SK-N-SH treated with all-trans-retinoic acid at 6 μM for 48 hours (cell line): Measurements from ENCODE around the gene CCDC171.

ENCODE experiments used
- ATAC-seq: fragments of 200-7000 bp; cut with Tn5 transposase; 3 replicates; pipeline ENCODE4 v1.9.1; 2020; ENCODE audit warnings: mild to moderate bottlenecking, moderate library complexity
- ARNTL ChIP-seq: fragments of 450-650 bp; formaldehyde crosslinking; IDR thresholded peaks from 2 replicates; pipeline ENCODE4 v1.5.0; 2020; ENCODE audit warnings: low read depth, mild to moderate bottlenecking, moderate library complexity, borderline replicate concordance
- BACH2 ChIP-seq: fragments of 250-450 bp; sonication (Bioruptor Pico); IDR thresholded peaks from 2 replicates; pipeline ENCODE4 v1.9.0; 2021; ENCODE audit warnings: mild to moderate bottlenecking, borderline replicate concordance
- CSDC2 ChIP-seq: fragments of 250-450 bp; sonication (Bioruptor Pico); IDR thresholded peaks from 2 replicates; pipeline ENCODE4 v1.5.0; 2020; ENCODE audit warnings: mild to moderate bottlenecking, moderate library complexity
- ESRRG ChIP-seq: fragments of 250-450 bp; sonication (Bioruptor Pico); IDR thresholded peaks from 2 replicates; pipeline ENCODE4 v1.6.1; 2021; ENCODE audit warnings: mild to moderate bottlenecking
- GLIS3 ChIP-seq: fragments of 250-450 bp; sonication (Bioruptor Pico); IDR thresholded peaks from 2 replicates; pipeline ENCODE4 v1.5.0; 2020; ENCODE audit warnings: mild to moderate bottlenecking, moderate library complexity
- ISL1 ChIP-seq: fragments of 250-450 bp; sonication (Bioruptor Pico); IDR thresholded peaks from 2 replicates; pipeline ENCODE4 v2.1.2; 2022; ENCODE audit warnings: mild to moderate bottlenecking, moderate library complexity
- RARB ChIP-seq: fragments of 250-450 bp; sonication (Bioruptor Pico); IDR thresholded peaks from 2 replicates; pipeline ENCODE4 v1.8.0; 2021; ENCODE audit warnings: mild to moderate bottlenecking, moderate library complexity
- TOX ChIP-seq: fragments of 250-450 bp; sonication (Bioruptor Pico); IDR thresholded peaks from 2 replicates; pipeline ENCODE4 v1.8.0; 2021; ENCODE audit warnings: mild to moderate bottlenecking, moderate library complexity, borderline replicate concordance
- ZFP3 ChIP-seq: fragments of 250-450 bp; sonication (Bioruptor Pico); IDR thresholded peaks from 2 replicates; pipeline ENCODE4 v1.5.0; 2020; ENCODE audit warnings: mild to moderate bottlenecking, moderate library complexity
- ZNF565 ChIP-seq: fragments of 450-650 bp; formaldehyde crosslinking; conservative IDR thresholded peaks from 2 replicates; pipeline ENCODE4 v1.5.0; 2020; ENCODE audit warnings: low read depth, mild to moderate bottlenecking, moderate library complexity
- TF ChIP-seq, protein P1 (sequence below): fragments of 250-450 bp; sonication (Bioruptor Pico); IDR thresholded peaks from 2 replicates; pipeline ENCODE4 v1.8.0; 2021; ENCODE audit warnings: low read depth, mild to moderate bottlenecking, moderate library complexity, borderline replicate concordance
- TF ChIP-seq, protein P2 (sequence below): fragments of 250-450 bp; sonication (Bioruptor Pico); IDR thresholded peaks from 2 replicates; pipeline ENCODE4 v1.5.1; 2021; ENCODE audit warnings: mild to moderate bottlenecking, moderate library complexity
- TF ChIP-seq, protein P3 (sequence below): fragments of 250-450 bp; sonication (Bioruptor Pico); IDR thresholded peaks from 2 replicates; pipeline ENCODE4 v1.5.1; 2020; ENCODE audit warnings: low read depth, mild to moderate bottlenecking, moderate library complexity
- TF ChIP-seq, protein P4 (sequence below): fragments of 250-450 bp; sonication (Bioruptor Pico); IDR thresholded peaks from 2 replicates; pipeline ENCODE4 v1.5.0; 2020; ENCODE audit warnings: mild to moderate bottlenecking, moderate library complexity
- TF ChIP-seq, protein P5 (sequence below): fragments of 250-450 bp; sonication (Bioruptor Pico); IDR thresholded peaks from 2 replicates; pipeline ENCODE4 v1.8.0; 2020; ENCODE audit warnings: mild to moderate bottlenecking, moderate library complexity, borderline replicate concordance

Gene CCDC171

DNA sequence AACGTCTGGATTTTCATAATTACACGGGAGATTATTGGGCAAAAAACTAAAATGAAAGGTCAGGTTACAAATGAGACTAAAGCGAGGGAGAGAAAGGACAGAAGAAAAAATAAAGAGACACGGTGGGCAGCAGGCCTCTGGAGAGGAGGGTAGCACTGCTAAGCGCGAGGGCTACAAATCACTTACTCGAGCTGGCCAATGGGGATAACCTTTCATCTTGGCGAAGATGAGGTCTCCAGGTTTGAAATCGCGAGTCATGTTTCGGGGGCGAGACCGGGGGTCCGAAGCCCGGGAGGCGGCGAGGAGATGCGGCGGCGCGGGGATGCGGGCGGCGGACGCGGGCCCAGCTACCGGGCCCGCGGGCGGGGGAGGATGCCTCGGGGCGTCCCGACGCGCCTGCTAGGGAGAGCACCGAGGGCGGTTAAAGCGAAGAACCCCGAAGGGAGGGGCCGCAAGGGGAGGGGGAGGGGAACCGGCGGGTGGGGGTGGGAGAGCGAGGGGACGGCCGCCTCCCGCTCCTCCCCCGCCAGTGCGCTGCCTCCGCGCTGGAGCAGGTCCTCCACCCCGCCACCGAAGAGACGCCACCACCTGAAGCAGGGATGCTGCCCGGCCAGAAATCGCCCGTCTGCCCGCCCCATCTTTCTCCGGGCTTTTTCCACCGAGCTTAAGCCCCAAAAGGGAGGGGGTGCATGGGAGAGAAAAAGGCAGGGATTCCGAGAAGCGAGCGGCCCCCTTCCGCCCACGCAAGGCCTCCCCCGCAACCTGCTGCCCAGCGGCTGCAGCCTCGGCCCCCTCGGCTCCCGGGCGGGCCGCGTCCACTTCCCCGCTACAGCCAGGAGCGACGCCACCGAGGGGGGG is 42.7 kb upstream of the CCDC171 start (continued):
- TF ChIP-seq, protein P1, sequence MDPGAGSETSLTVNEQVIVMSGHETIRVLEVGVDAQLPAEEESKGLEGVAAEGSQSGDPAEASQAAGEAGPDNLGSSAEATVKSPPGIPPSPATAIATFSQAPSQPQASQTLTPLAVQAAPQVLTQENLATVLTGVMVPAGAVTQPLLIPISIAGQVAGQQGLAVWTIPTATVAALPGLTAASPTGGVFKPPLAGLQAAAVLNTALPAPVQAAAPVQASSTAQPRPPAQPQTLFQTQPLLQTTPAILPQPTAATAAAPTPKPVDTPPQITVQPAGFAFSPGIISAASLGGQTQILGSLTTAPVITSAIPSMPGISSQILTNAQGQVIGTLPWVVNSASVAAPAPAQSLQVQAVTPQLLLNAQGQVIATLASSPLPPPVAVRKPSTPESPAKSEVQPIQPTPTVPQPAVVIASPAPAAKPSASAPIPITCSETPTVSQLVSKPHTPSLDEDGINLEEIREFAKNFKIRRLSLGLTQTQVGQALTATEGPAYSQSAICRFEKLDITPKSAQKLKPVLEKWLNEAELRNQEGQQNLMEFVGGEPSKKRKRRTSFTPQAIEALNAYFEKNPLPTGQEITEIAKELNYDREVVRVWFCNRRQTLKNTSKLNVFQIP (CRISPR knock-in tag): no peak
- TF ChIP-seq ISL1 (CRISPR knock-in tag): no peak
- TF ChIP-seq, protein P2, sequence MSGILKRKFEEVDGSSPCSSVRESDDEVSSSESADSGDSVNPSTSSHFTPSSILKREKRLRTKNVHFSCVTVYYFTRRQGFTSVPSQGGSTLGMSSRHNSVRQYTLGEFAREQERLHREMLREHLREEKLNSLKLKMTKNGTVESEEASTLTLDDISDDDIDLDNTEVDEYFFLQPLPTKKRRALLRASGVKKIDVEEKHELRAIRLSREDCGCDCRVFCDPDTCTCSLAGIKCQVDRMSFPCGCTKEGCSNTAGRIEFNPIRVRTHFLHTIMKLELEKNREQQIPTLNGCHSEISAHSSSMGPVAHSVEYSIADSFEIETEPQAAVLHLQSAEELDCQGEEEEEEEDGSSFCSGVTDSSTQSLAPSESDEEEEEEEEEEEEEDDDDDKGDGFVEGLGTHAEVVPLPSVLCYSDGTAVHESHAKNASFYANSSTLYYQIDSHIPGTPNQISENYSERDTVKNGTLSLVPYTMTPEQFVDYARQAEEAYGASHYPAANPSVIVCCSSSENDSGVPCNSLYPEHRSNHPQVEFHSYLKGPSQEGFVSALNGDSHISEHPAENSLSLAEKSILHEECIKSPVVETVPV (CRISPR knock-in tag): no peak
- TF ChIP-seq ESRRG (CRISPR knock-in tag): no peak
- no peak for TF ChIP-seq RARB (CRISPR knock-in tag)
- TF ChIP-seq CSDC2: no peak
- no peak for TF ChIP-seq GLIS3 (CRISPR knock-in tag)
- no peak for TF ChIP-seq ZNF565 (CRISPR knock-in tag)

DNA sequence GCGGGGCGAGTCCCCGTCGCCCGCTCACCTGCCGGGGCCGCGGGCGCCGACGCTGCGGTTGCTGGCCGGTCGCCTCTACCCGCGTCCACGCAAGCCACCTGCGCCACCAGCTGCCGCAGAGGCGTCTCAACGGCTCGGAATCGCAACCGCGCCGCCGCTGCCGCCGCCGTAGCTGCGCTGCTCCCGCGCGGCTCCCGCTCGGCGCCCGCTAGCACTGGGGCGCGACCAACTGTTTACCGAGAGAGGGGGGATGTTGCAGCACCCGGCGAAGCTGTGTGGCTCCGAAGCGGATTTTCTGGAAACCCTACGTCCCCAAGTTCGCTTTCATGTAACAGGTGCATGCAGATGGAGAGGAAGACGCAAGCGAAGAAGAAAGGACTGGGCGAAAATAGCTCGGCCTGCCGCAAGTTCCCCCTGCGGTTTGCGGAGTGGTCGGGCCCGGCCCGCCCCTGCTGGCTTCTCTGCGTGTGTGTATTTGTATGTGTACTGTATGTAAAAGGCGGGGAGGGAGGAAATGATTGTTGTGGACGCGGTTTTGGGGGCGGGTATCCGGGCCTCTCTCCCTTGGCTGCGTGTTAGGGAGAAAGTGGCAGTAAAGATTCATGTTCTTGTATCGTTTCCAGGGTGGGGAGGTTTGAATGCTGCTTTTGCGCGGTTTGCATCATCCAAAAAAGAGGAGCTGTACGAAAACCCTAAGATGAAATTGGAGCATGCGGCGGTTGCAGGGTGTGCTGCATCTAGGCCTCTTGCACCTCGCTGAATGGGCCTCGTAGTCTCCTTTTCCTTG is 41.9 kb upstream of the CCDC171 start, which contains the start of gene PSIP1:
PSIP1 (minus strand) TSS at position 182 of the 787 bp plus-strand sequence. CDS start 782 bp downstream, outside the sequence.
- ATAC-seq: peak; percentile 87
- TF ChIP-seq, protein P3, sequence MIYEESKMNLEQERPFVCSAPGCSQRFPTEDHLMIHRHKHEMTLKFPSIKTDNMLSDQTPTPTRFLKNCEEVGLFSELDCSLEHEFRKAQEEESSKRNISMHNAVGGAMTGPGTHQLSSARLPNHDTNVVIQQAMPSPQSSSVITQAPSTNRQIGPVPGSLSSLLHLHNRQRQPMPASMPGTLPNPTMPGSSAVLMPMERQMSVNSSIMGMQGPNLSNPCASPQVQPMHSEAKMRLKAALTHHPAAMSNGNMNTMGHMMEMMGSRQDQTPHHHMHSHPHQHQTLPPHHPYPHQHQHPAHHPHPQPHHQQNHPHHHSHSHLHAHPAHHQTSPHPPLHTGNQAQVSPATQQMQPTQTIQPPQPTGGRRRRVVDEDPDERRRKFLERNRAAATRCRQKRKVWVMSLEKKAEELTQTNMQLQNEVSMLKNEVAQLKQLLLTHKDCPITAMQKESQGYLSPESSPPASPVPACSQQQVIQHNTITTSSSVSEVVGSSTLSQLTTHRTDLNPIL (CRISPR knock-in tag): no peak
- no peak for TF ChIP-seq ESRRG (CRISPR knock-in tag)
- TF ChIP-seq, protein P4, sequence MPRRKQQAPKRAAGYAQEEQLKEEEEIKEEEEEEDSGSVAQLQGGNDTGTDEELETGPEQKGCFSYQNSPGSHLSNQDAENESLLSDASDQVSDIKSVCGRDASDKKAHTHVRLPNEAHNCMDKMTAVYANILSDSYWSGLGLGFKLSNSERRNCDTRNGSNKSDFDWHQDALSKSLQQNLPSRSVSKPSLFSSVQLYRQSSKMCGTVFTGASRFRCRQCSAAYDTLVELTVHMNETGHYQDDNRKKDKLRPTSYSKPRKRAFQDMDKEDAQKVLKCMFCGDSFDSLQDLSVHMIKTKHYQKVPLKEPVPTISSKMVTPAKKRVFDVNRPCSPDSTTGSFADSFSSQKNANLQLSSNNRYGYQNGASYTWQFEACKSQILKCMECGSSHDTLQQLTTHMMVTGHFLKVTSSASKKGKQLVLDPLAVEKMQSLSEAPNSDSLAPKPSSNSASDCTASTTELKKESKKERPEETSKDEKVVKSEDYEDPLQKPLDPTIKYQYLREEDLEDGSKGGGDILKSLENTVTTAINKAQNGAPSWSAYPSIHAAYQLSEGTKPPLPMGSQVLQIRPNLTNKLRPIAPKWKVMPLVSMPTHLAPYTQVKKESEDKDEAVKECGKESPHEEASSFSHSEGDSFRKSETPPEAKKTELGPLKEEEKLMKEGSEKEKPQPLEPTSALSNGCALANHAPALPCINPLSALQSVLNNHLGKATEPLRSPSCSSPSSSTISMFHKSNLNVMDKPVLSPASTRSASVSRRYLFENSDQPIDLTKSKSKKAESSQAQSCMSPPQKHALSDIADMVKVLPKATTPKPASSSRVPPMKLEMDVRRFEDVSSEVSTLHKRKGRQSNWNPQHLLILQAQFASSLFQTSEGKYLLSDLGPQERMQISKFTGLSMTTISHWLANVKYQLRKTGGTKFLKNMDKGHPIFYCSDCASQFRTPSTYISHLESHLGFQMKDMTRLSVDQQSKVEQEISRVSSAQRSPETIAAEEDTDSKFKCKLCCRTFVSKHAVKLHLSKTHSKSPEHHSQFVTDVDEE: no peak

DNA sequence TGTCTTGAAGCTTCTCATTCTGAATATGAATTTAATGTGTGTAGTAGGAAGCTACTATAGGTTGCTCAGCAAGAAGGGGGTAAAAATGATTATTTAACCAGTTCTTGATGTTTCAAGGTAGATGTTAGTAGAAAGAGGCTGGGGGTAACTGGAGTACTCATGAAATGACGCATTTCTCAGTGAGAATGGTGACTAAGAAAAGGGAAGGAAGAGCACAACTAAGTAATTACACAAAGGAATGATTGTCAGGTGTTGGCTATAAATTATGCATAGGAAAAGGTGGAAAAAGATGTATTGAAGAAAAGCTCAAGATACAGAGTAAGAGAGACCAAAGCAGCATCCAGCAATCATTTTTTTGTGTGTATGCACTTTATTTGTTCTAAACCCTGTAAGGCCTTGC is 40.6 kb upstream of the CCDC171 start:
- TF ChIP-seq, protein P2 (CRISPR knock-in tag): no peak
- TF ChIP-seq TOX (CRISPR knock-in tag): no peak
- no peak for TF ChIP-seq BACH2 (CRISPR knock-in tag)
- TF ChIP-seq GLIS3 (CRISPR knock-in tag): no peak
- no peak for TF ChIP-seq ZFP3 (CRISPR knock-in tag)
- TF ChIP-seq ESRRG (CRISPR knock-in tag): no peak
- TF ChIP-seq, protein P5, sequence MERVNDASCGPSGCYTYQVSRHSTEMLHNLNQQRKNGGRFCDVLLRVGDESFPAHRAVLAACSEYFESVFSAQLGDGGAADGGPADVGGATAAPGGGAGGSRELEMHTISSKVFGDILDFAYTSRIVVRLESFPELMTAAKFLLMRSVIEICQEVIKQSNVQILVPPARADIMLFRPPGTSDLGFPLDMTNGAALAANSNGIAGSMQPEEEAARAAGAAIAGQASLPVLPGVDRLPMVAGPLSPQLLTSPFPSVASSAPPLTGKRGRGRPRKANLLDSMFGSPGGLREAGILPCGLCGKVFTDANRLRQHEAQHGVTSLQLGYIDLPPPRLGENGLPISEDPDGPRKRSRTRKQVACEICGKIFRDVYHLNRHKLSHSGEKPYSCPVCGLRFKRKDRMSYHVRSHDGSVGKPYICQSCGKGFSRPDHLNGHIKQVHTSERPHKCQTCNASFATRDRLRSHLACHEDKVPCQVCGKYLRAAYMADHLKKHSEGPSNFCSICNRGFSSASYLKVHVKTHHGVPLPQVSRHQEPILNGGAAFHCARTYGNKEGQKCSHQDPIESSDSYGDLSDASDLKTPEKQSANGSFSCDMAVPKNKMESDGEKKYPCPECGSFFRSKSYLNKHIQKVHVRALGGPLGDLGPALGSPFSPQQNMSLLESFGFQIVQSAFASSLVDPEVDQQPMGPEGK: no peak
- TF ChIP-seq ARNTL: no peak
- no peak for TF ChIP-seq ZNF565 (CRISPR knock-in tag)
- no peak for ATAC-seq
